Mesenchymal stem cell (in vitro differentiated cells and primary cell): ENCODE results near the gene HAUS8.

Experiments used
- DNase-seq: peaks from one replicate; pipeline ENCODE4 v3.0.0-alpha.2; 2013
- H2AFZ ChIP-seq: one replicate; pipeline ENCODE4 v1.6.1; 2013; ENCODE audit warnings: low read depth, mild to moderate bottlenecking, control low read depth, inconsistent platforms, low read length, moderate library complexity
- H2AK5ac ChIP-seq: 2 replicates; pipeline ENCODE4 v1.6.1; 2013; ENCODE audit warnings: low read length, moderate library complexity, mild to moderate bottlenecking, inconsistent platforms; ENCODE audit not compliant: severe bottlenecking
- H2BK120ac ChIP-seq: one replicate; pipeline ENCODE4 v1.6.1; 2013; ENCODE audit warnings: low read depth, mild to moderate bottlenecking, inconsistent platforms, low read length, moderate library complexity
- H2BK12ac ChIP-seq, 2 experiments: one replicate each; pipeline ENCODE4 v1.6.1; 2013; ENCODE audit warnings: inconsistent platforms in 2 of 2, low read length in 2 of 2, mild to moderate bottlenecking in 2 of 2, moderate library complexity in 2 of 2, control low read depth in 1 of 2
- H2BK15ac ChIP-seq: one replicate; pipeline ENCODE4 v1.6.1; 2013; ENCODE audit warnings: mild to moderate bottlenecking, low read depth, inconsistent platforms; ENCODE audit not compliant: poor library complexity, severe bottlenecking
- H2BK5ac ChIP-seq: 2 replicates; pipeline ENCODE4 v1.6.1; 2013; ENCODE audit warnings: low read depth, mild to moderate bottlenecking, low read length, control low read depth, inconsistent platforms; ENCODE audit not compliant: poor library complexity, severe bottlenecking
- H3K14ac ChIP-seq, 2 experiments: one replicate each; pipeline ENCODE4 v1.6.1; 2013; ENCODE audit warnings: inconsistent platforms in 2 of 2, low read length in 2 of 2, control low read depth in 1 of 2, mild to moderate bottlenecking in 1 of 2, moderate library complexity in 1 of 2
- H3K18ac ChIP-seq, 2 experiments: one replicate each; pipeline ENCODE4 v1.6.1; 2013; ENCODE audit warnings: inconsistent platforms in 2 of 2, low read length in 2 of 2, control low read depth in 1 of 2, low read depth in 1 of 2, mild to moderate bottlenecking in 1 of 2
- H3K23ac ChIP-seq, 2 experiments: one replicate each; pipeline ENCODE4 v1.6.1; 2013; ENCODE audit warnings: inconsistent platforms in 2 of 2, low read length in 2 of 2, mild to moderate bottlenecking in 2 of 2, moderate library complexity in 2 of 2, control low read depth in 1 of 2
- H3K27ac ChIP-seq: 2 replicates; pipeline ENCODE4 v1.5.1; 2013; ENCODE audit warnings: mild to moderate bottlenecking, moderate library complexity, low read length, control low read depth, inconsistent platforms; ENCODE audit not compliant: poor library complexity, severe bottlenecking
- H3K27me3 ChIP-seq, 2 experiments: 2 replicates each; pipeline versions ENCODE4 v1.6.1 to v1.7.0; 2013; ENCODE audit warnings: low read length in 2 of 2, mild to moderate bottlenecking in 2 of 2, moderate library complexity in 2 of 2, control low read depth in 1 of 2, inconsistent platforms in 1 of 2; ENCODE audit not compliant: control insufficient read depth in 1 of 2, insufficient read depth in 1 of 2
- H3K36me3 ChIP-seq, 2 experiments: 2 replicates each; pipeline versions ENCODE4 v1.6.1 to v1.7.0; 2013; ENCODE audit warnings: low read length in 2 of 2, control low read depth in 1 of 2, inconsistent platforms in 1 of 2, low read depth in 1 of 2, mild to moderate bottlenecking in 1 of 2; ENCODE audit not compliant: insufficient read depth in 2 of 2, control insufficient read depth in 1 of 2
- H3K4ac ChIP-seq, 2 experiments: one replicate each; pipeline ENCODE4 v1.6.1; 2013; ENCODE audit warnings: inconsistent platforms in 2 of 2, low read length in 2 of 2, mild to moderate bottlenecking in 2 of 2, moderate library complexity in 2 of 2, control low read depth in 1 of 2, low read depth in 1 of 2
- H3K4me1 ChIP-seq: 2 replicates; pipeline ENCODE4 v1.6.1; 2013; ENCODE audit warnings: low read depth, low read length, control low read depth; ENCODE audit not compliant: control insufficient read depth, insufficient read depth
- H3K4me2 ChIP-seq: 2 replicates; pipeline ENCODE4 v1.6.1; 2013; ENCODE audit warnings: low read length, mild to moderate bottlenecking, inconsistent platforms; ENCODE audit not compliant: poor library complexity, severe bottlenecking
- H3K4me3 ChIP-seq, 2 experiments: 2 replicates each; pipeline versions ENCODE4 v1.5.1 to v1.7.0; 2013; ENCODE audit warnings: low read length in 2 of 2, mild to moderate bottlenecking in 2 of 2, control low read depth in 1 of 2, low read depth in 1 of 2; ENCODE audit not compliant: insufficient read depth in 1 of 2
- H3K79me1 ChIP-seq: replicated peaks from 2 replicates; pipeline ENCODE4 v1.6.1; 2013; ENCODE audit warnings: mild to moderate bottlenecking, control low read depth, low read length, inconsistent platforms; ENCODE audit not compliant: poor library complexity, severe bottlenecking
- H3K9ac ChIP-seq: 2 replicates; pipeline ENCODE4 v1.7.0; 2013; ENCODE audit warnings: mild to moderate bottlenecking, low read length, moderate library complexity
- H3K9me3 ChIP-seq: 2 replicates; pipeline ENCODE4 v1.7.0; 2013; ENCODE audit warnings: mild to moderate bottlenecking, low read length; ENCODE audit not compliant: control insufficient read depth
- H4K8ac ChIP-seq: one replicate; pipeline ENCODE4 v1.6.1; 2013; ENCODE audit warnings: inconsistent platforms, mild to moderate bottlenecking, low read length, moderate library complexity
- H4K91ac ChIP-seq: one replicate; pipeline ENCODE4 v1.6.1; 2013; ENCODE audit warnings: mild to moderate bottlenecking, low read length, inconsistent platforms
- WGBS: methylation state at CpG from one replicate; pipeline ENCODE4 v1.1.7; 2013; ENCODE audit warnings: mixed read lengths; 5-methylcytosine and 5-hydroxymethylcytosine counted together

HAUS8 gene

GRCh38 chr19:17076543-17076991, 1.3 kb upstream of the HAUS8 start:
- no peak for DNase-seq
- 3% methylated on average over 12 of the region's 12 CpGs for WGBS
- Histone ChIP-seq H3K4me3 (peak overlapping the region; percentile 94 to 99), H3K4ac (no peak overlapping the region), H2BK15ac (no peak overlapping the region), H3K18ac (peak overlapping the region; percentile 93 to 99), H2BK120ac (peak overlapping the region; percentile 55), H3K27me3 (no peaks in the 10 kb centered on the region), H4K8ac (no peak overlapping the region), H3K4me1 (peaks cover 28% of the 10 kb centered on the region), H3K36me3 (peaks cover 0 to 7% of the 10 kb centered on the region in 2 experiments), H2AK5ac (no peak overlapping the region), H3K79me1 (peaks cover 14% of the 10 kb centered on the region), H2AFZ (no peak overlapping the region), H3K9ac (peak overlapping the region; percentile 96), H3K9me3 (no peaks in the 10 kb centered on the region), H2BK12ac (peak overlapping the region in 1 of 2 experiments; percentile 45), H4K91ac (no peak overlapping the region), H2BK5ac (peak overlapping the region; percentile 12), H3K23ac (peak overlapping the region in 1 of 2 experiments; percentile 92), H3K14ac (peak overlapping the region in 1 of 2 experiments; percentile 99), H3K27ac (no peak overlapping the region), H3K4me2 (peak overlapping the region; percentile 77)

GRCh38 chr19:17075864-17076542, 751 bp upstream of the HAUS8 start:
- peak; percentile 51 for DNase-seq
- Histone ChIP-seq H3K23ac (peak overlapping the region in 1 of 2 experiments; percentile 96), H4K8ac (peak overlapping the region; percentile 96), H3K36me3 (peaks cover 4 to 12% of the 10 kb centered on the region in 2 experiments), H3K27ac (peak overlapping the region; percentile 19), H3K79me1 (peaks cover 18% of the 10 kb centered on the region), H3K27me3 (no peaks in the 10 kb centered on the region), H3K4me2 (peak overlapping the region; percentile 77), H2AFZ (no peak overlapping the region), H2BK12ac (peak overlapping the region; percentile 30 to 68), H3K4me3 (peak overlapping the region; percentile 94 to 99), H2BK120ac (peak overlapping the region; percentile 55), H4K91ac (peak overlapping the region; percentile 85), H3K9me3 (no peaks in the 10 kb centered on the region), H3K9ac (peak overlapping the region; percentile 96), H3K18ac (peak overlapping the region; percentile 93 to 99), H2BK15ac (peak overlapping the region; percentile 99), H3K4ac (peak overlapping the region; percentile 49 to 99), H2AK5ac (no peak overlapping the region), H3K4me1 (peaks cover 28% of the 10 kb centered on the region), H2BK5ac (no peak overlapping the region), H3K14ac (peak overlapping the region in 1 of 2 experiments; percentile 99)
- under 1% methylated on average over 42 of the region's 43 CpGs for WGBS

- H3K23ac ChIP-seq, result no peak overlapping the region
- peaks cover 12 to 13% of the 10 kb centered on the region in 2 experiments for H3K36me3 ChIP-seq
- peak overlapping the region; percentile 92 for H4K8ac ChIP-seq
- no peaks in the 10 kb centered on the region for H3K27me3 ChIP-seq
- no peak overlapping the region for H2BK12ac ChIP-seq
- peak overlapping the region; percentile 62 for H2AFZ ChIP-seq
- H3K4me1 ChIP-seq, result peaks cover 25% of the 10 kb centered on the region
- H3K79me1 ChIP-seq, result peaks cover 28% of the 10 kb centered on the region
- peak overlapping the region in 1 of 2 experiments; percentile 88 for H3K18ac ChIP-seq
- H3K4me3 ChIP-seq, result peak overlapping the region; percentile 84 to 98
- H2AK5ac ChIP-seq, result no peak overlapping the region
- peak overlapping the region in 1 of 2 experiments; percentile 45 for H3K14ac ChIP-seq
- WGBS, result 5% methylated on average over 11 of the region's 11 CpGs
- H2BK15ac ChIP-seq, result no peak overlapping the region
- no peaks in the 10 kb centered on the region for H3K9me3 ChIP-seq
- H3K4ac ChIP-seq, result peak overlapping the region in 1 of 2 experiments; percentile 6
- no peak for DNase-seq
- peak overlapping the region; percentile 32 for H3K4me2 ChIP-seq
- H3K9ac ChIP-seq, result peak overlapping the region; percentile 97
- no peak overlapping the region for H2BK5ac ChIP-seq
- H2BK120ac ChIP-seq, result peak overlapping the region; percentile 11
- H4K91ac ChIP-seq, result no peak overlapping the region
- H3K27ac ChIP-seq, result peak overlapping the region; percentile 8
These were observed 618 bp downstream of the HAUS8 start for GRCh38 chr19:17074634-17075034.

- Histone ChIP-seq H3K79me1 (peaks cover 34% of the 10 kb centered on the region), H2AFZ (peak overlapping the region; percentile 1), H2BK12ac (peak overlapping the region in 1 of 2 experiments; percentile 54), H2BK15ac (no peak overlapping the region), H3K18ac (no peak overlapping the region), H3K9ac (peak overlapping the region; percentile 97), H3K4me2 (peak overlapping the region; percentile 32), H3K36me3 (peaks cover 13 to 16% of the 10 kb centered on the region in 2 experiments), H2BK120ac (no peak overlapping the region), H2AK5ac (no peak overlapping the region), H3K4me1 (peaks cover 20% of the 10 kb centered on the region), H3K27me3 (no peaks in the 10 kb centered on the region), H3K9me3 (no peaks in the 10 kb centered on the region), H3K4ac (peak overlapping the region; percentile 48 to 49), H3K14ac (no peak overlapping the region), H2BK5ac (no peak overlapping the region), H4K91ac (no peak overlapping the region), H3K23ac (peak overlapping the region in 1 of 2 experiments; percentile 87), H3K27ac (no peak overlapping the region), H4K8ac (peak overlapping the region; percentile 92), H3K4me3 (peak overlapping the region in 1 of 2 experiments; percentile 98)
- peak; percentile 71 for DNase-seq
- 52% methylated on average over 16 of the region's 18 CpGs for WGBS
These were observed 1.2 kb downstream of the HAUS8 start for GRCh38 chr19:17073869-17074633.
